Measurements from ENCODE around the gene SLIT3.

GRCh38 chr5:169335806-169336205, 34.9 kb upstream of the SLIT3 start:
- no peak for TF ChIP-seq CTCF (IDR thresholded peaks at IDR 0.05)
- TF ChIP-seq POLR2AphosphoS5 (IDR thresholded peaks at IDR 0.05) = no peak
- no peak for TF ChIP-seq POLR2A (IDR thresholded peaks at IDR 0.05)
